ENCODE data around the gene LRRIQ1.
"Not testable (repeated sequence)": the region's sequence is repeated elsewhere in the genome, so short reads cannot be mapped to it uniquely, and the experiment has no call there.

LRRIQ1 gene

DNA sequence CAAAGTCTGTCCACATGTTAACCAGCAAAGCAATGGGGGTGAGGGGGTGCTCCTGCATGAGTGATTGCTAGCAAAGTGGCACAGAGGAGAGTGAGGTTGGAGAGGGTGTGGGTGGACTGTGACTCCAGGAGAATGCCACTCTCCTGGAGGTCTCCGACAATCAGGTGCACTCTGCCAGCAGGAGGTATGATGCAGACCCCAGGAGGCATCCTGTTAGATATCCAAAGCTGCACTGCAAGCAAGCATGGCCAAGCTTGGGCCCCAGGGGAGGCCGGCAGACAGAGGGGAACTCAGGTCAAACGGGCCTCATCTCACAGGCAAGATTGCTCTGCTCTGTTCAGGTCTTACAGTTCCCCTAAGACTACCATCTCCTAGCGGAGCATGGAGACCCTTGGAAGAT, 170.4 kb downstream of the LRRIQ1 start:
- H3K4me3 ChIP-seq (ENCODE audit: low read depth, low read length), result no peak overlapping the region
- no peak for DNase-seq (ENCODE audit: low read depth)
- TF ChIP-seq, protein P1, sequence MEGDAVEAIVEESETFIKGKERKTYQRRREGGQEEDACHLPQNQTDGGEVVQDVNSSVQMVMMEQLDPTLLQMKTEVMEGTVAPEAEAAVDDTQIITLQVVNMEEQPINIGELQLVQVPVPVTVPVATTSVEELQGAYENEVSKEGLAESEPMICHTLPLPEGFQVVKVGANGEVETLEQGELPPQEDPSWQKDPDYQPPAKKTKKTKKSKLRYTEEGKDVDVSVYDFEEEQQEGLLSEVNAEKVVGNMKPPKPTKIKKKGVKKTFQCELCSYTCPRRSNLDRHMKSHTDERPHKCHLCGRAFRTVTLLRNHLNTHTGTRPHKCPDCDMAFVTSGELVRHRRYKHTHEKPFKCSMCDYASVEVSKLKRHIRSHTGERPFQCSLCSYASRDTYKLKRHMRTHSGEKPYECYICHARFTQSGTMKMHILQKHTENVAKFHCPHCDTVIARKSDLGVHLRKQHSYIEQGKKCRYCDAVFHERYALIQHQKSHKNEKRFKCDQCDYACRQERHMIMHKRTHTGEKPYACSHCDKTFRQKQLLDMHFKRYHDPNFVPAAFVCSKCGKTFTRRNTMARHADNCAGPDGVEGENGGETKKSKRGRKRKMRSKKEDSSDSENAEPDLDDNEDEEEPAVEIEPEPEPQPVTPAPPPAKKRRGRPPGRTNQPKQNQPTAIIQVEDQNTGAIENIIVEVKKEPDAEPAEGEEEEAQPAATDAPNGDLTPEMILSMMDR (IDR thresholded peaks at IDR 0.05; ENCODE audit: low read depth, low read length, missing control alignments), result no peak

DNA sequence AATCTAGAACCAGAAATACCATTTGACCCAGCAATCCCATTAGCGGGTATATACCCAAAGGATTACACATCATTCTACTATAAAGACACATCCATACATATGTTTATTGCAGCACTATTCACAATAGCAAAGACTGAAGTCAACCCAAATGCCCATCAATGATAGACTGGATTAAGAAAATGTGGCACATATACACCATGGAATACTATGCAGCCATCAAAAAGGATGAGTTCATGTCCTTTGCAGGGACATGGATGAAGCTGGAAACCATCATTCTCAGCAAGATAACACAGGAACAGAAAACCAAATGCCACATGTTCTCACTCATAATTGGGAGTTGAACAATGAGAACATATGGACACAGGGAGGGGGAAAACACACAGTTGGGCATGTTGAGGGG, 188.2 kb downstream of the LRRIQ1 start:
- DNase-seq (ENCODE audit: low read depth); H3K4me3 ChIP-seq (ENCODE audit: low read depth, low read length): not testable (repeated sequence)

DNA sequence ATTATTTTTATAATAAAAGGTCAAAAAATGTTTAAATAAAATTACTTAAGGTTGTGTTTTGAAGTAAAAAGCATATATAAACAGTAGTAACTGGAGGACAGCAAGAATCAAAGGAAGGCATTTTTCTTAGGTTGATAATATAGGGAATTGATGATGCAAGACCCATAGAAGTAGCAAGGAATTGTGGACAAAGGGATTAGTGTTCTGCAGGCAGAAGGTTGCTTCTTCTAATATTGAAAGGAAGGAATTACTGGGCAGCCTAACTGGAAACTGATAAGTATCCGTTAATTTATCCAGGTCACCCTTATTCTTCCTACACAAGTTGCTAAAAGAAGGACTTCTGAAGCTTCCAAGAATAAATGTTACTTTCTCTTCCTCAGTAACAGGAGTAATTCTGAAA, 189.3 kb downstream of the LRRIQ1 start:
- DNase-seq (ENCODE audit: low read depth), result no peak
- no peak overlapping the region for H3K4me3 ChIP-seq (ENCODE audit: low read depth, low read length)
- TF ChIP-seq, protein P1 (IDR thresholded peaks at IDR 0.05; ENCODE audit: low read depth, low read length, missing control alignments), result no peak

DNA sequence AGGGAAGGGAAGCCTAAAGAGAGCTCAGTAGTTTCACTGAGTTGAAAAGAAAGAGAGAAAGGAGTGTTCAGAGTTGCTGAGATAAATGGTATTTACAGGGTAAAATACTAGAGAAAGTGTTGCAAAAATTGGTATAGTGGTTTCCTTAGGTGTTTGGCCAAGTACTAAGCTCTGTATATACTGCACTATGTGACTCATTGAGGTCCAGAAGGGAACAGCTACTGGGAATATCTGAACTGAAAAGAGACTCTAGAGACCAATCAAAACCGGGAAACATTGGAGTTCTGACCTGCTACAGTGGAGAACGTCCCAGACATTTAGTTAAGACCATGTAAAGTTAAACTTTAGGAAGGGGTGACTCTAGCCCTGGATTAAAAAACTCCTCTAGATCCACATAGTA, 201.2 kb downstream of the LRRIQ1 start:
- H3K4me3 ChIP-seq (ENCODE audit: low read depth, low read length), result no peak overlapping the region
- no peak for DNase-seq (ENCODE audit: low read depth)
- TF ChIP-seq, protein P1 (IDR thresholded peaks at IDR 0.05; ENCODE audit: low read depth, low read length, missing control alignments), result no peak

DNA sequence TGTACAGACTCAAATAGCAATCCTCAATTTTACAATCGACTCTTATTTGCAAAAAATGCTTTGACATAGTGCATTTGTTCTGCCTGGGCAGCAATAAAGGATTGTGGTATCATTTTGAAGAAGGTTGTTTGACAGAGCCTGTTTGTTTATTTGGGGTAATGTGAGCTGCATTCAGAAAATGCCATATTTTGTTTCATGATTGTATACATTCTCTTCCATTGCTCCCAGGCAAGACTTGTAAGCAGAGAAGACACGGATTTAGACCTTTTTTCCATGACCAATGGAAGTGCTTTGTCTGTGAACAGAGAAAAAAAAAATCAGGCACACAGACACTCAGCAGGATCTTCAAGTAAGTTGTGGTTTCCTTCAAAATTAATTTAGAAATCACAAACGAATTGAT, 208.4 kb downstream of the LRRIQ1 start:
- DNase-seq (ENCODE audit: low read depth), result no peak
- H3K4me3 ChIP-seq (ENCODE audit: low read depth, low read length), result no peak overlapping the region
- TF ChIP-seq, protein P1 (IDR thresholded peaks at IDR 0.05; ENCODE audit: low read depth, low read length, missing control alignments), result no peak

DNA sequence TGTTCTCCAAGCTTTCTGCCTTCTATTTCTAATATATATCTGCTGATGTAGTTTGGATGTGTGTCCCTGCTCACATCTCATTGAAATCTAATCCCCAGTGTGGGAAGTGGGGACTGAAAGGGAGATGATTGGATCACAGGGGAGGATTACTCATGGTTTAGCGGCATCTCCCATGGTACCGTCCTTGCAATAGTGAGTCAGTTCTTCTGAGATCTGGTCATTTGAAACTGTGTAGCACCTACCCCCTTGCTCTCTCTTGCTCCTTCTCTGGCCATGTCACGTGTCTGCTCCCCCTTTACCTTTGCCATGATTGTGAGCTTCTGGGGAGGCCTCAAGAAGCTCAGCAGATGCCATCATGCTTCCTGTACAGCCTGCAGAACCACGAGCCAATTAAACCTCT, 217.7 kb downstream of the LRRIQ1 start:
- TF ChIP-seq, protein P1 (IDR thresholded peaks at IDR 0.05; ENCODE audit: low read depth, low read length, missing control alignments), result no peak
- no peak overlapping the region for H3K4me3 ChIP-seq (ENCODE audit: low read depth, low read length)
- no peak for DNase-seq (ENCODE audit: low read depth)

DNA sequence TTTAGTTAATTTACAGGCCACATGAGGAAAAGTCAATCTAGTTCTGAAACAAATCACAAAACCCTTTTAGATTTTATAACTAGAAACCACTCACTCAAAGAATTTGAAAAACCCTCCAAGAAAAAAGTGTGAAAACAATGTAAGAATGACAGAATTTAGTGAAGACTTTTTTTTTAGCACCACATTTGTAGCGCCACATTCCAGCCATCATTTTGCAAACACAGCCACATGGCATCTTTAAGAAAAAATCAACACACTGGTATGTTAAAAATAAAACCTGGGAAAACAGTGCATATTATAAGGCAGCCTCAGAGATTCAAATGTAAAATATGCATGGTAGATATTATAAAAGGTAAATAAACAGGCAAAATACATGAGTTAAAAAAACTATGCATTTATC, 221.5 kb downstream of the LRRIQ1 start:
- DNase-seq (ENCODE audit: low read depth), result no peak
- TF ChIP-seq, protein P1 (IDR thresholded peaks at IDR 0.05; ENCODE audit: low read depth, low read length, missing control alignments), result no peak
- no peak overlapping the region for H3K4me3 ChIP-seq (ENCODE audit: low read depth, low read length)

DNA sequence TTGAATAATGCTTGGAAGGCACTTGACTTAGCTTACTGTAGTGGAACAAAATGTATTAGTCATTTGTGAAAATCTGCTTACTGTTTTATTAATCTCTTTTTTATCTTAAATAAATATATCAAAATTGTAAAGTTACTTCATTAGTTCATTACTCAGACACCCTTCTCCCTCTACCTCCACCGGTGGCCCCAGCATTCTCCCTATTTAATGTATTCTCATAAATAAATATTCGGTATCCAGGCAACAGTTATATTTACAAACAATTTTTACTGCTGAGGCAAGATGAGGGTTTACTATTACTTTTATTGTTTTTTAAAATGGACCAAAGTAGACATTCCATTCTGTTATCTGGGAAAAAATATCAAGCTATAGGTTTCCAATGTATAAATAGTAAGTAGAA, 224.3 kb downstream of the LRRIQ1 start:
- no peak overlapping the region for H3K4me3 ChIP-seq (ENCODE audit: low read depth, low read length)
- no peak for DNase-seq (ENCODE audit: low read depth)
- TF ChIP-seq, protein P1 (IDR thresholded peaks at IDR 0.05; ENCODE audit: low read depth, low read length, missing control alignments), result no peak
